Smooth muscle cell (in vitro differentiated cells): ENCODE results near the gene KCNC1. TPM values are rescaled to one million over a fixed set of nuclear protein-coding genes. Genes with fewer than 3 reads are reported as not detected.

ENCODE experiments used
- DNase-seq: peaks from one replicate; lab custom pipeline; 2025; ENCODE audit not compliant: unreplicated experiment; lab: John Stamatoyannopoulos, UW
- H2AFZ ChIP-seq: fragments of 200-600 bp; sonication (generic); 2 replicates; pipeline ENCODE4 v1.6.0; 2016; ENCODE audit warnings: antibody characterized with exemption, low read depth, mild to moderate bottlenecking
- H3F3A ChIP-seq: fragments of 200-600 bp; sonication (generic); 2 replicates; pipeline ENCODE4 v1.6.0; 2017; ENCODE audit warnings: antibody characterized with exemption, low read depth
- H3K27ac ChIP-seq: fragments of 200-600 bp; sonication (generic); 2 replicates; pipeline ENCODE4 v1.5.1; 2016; ENCODE audit warnings: low read depth, mild to moderate bottlenecking
- H3K27me3 ChIP-seq: fragments of 200-600 bp; sonication (generic); 2 replicates; pipeline ENCODE4 v1.6.1; 2016; ENCODE audit warnings: low read depth, mild to moderate bottlenecking
- H3K36me3 ChIP-seq: fragments of 200-600 bp; sonication (generic); 2 replicates; pipeline ENCODE4 v1.5.1; 2016; ENCODE audit warnings: low read depth
- H3K4me1 ChIP-seq: fragments of 200-600 bp; sonication (generic); 2 replicates; pipeline ENCODE4 v1.5.1; 2016; ENCODE audit warnings: low read depth
- H3K4me2 ChIP-seq: fragments of 200-600 bp; sonication (generic); 2 replicates; pipeline ENCODE4 v1.6.0; 2016; ENCODE audit warnings: mild to moderate bottlenecking
- H3K4me3 ChIP-seq: fragments of 200-600 bp; sonication (generic); 2 replicates; pipeline ENCODE4 v1.5.1; 2016; ENCODE audit warnings: mild to moderate bottlenecking
- H3K79me2 ChIP-seq: fragments of 200-600 bp; sonication (generic); 2 replicates; pipeline ENCODE4 v1.6.0; 2016; ENCODE audit warnings: low read depth, mild to moderate bottlenecking
- H3K9ac ChIP-seq: fragments of 200-600 bp; sonication (generic); 2 replicates; pipeline ENCODE4 v1.6.0; 2016; ENCODE audit warnings: low read depth
- H3K9me3 ChIP-seq: fragments of 200-600 bp; sonication (generic); replicated peaks from 2 replicates; pipeline ENCODE4 v1.5.1; 2016; ENCODE audit warnings: low read depth
- H4K20me1 ChIP-seq: fragments of 200-600 bp; sonication (generic); 2 replicates; pipeline ENCODE4 v1.6.0; 2016; ENCODE audit warnings: low read depth
- CTCF ChIP-seq: fragments of 200-600 bp; sonication (generic); IDR thresholded peaks from 2 replicates; pipeline ENCODE4 v1.5.1; 2017; ENCODE audit warnings: borderline replicate concordance, mild to moderate bottlenecking, antibody characterized with exemption; ENCODE audit not compliant: insufficient read depth, poor library complexity, severe bottlenecking
- WGBS: methylation state at CpG from one replicate; pipeline ENCODE4 v1.1.7; 2016; ENCODE audit warnings: low lambda C conversion rate; 5-methylcytosine and 5-hydroxymethylcytosine counted together
- polyA plus RNA-seq: library from polyadenylated mRNA; unstranded; fragments of >200 nt; fragmentation: Nextera tagmentation; extraction: Ambion mirVana; gene quantifications from 2 replicates; pipeline ENCODE4 v1.2.1, GENCODE V29; 2016
- total RNA-seq: library from RNA; depleted of rRNA; stranded (reverse); fragments of >200 nt; gene quantifications from 2 replicates; pipeline ENCODE4 v1.2.3, GENCODE V29; 2014

The KCNC1 gene
- total and polyA plus RNA-seq, 2 experiments from 2014 or later: not detected

- Histone ChIP-seq H3K79me2 (no peaks in the 10 kb centered on the region), H3K27ac (no peak overlapping the region), H3K4me3 (no peak overlapping the region), H3K36me3 (no peaks in the 10 kb centered on the region), H3K4me2 (no peak overlapping the region), H4K20me1 (no peaks in the 10 kb centered on the region), H3K9me3 (no peaks in the 10 kb centered on the region), H2AFZ (no peak overlapping the region), H3K27me3 (no peaks in the 10 kb centered on the region), H3K4me1 (peaks cover 4% of the 10 kb centered on the region), H3K9ac (no peak overlapping the region), H3F3A (no peaks in the 10 kb centered on the region)
- DNase-seq: no peak
- no peak for TF ChIP-seq CTCF
- WGBS: 92% methylated on average over 1 of the region's 1 CpG
Observed at GRCh38 chr11:17805873-17806272, 71.3 kb downstream of the KCNC1 start.

- H4K20me1 ChIP-seq: no peaks in the 10 kb centered on the region
- peaks cover 4% of the 10 kb centered on the region for H3K4me1 ChIP-seq
- no peak overlapping the region for H3K27ac ChIP-seq
- H3F3A ChIP-seq: no peaks in the 10 kb centered on the region
- no peaks in the 10 kb centered on the region for H3K79me2 ChIP-seq
- H3K36me3 ChIP-seq: no peaks in the 10 kb centered on the region
- WGBS: 92% methylated on average over 4 of the region's 4 CpGs
- no peaks in the 10 kb centered on the region for H3K27me3 ChIP-seq
- no peak overlapping the region for H3K9ac ChIP-seq
- DNase-seq: no peak
- H3K9me3 ChIP-seq: no peaks in the 10 kb centered on the region
- no peak overlapping the region for H3K4me3 ChIP-seq
- H3K4me2 ChIP-seq: no peak overlapping the region
- H2AFZ ChIP-seq: no peak overlapping the region
- no peak for TF ChIP-seq CTCF
Observed at GRCh38 chr11:17807034-17807433, 72.5 kb downstream of the KCNC1 start.

- 91% methylated on average over 1 of the region's 1 CpG for WGBS
- H3K9ac ChIP-seq: no peak overlapping the region
- no peaks in the 10 kb centered on the region for H4K20me1 ChIP-seq
- no peak overlapping the region for H2AFZ ChIP-seq
- H3K4me1 ChIP-seq: no peaks in the 10 kb centered on the region
- no peak for TF ChIP-seq CTCF
- no peaks in the 10 kb centered on the region for H3K79me2 ChIP-seq
- no peak overlapping the region for H3K4me3 ChIP-seq
- H3K9me3 ChIP-seq: no peaks in the 10 kb centered on the region
- H3K27me3 ChIP-seq: no peaks in the 10 kb centered on the region
- no peak for DNase-seq
- H3K4me2 ChIP-seq: no peak overlapping the region
- no peaks in the 10 kb centered on the region for H3K36me3 ChIP-seq
- no peak overlapping the region for H3K27ac ChIP-seq
- H3F3A ChIP-seq: no peaks in the 10 kb centered on the region
Observed at GRCh38 chr11:17810041-17810440, 75.5 kb downstream of the KCNC1 start.

GRCh38 chr11:17810746-17811145 lies 76.2 kb downstream of the KCNC1 start:
- H3K9ac ChIP-seq: no peak overlapping the region
- H3K4me3 ChIP-seq: no peak overlapping the region
- DNase-seq: no peak
- H3K9me3 ChIP-seq: no peaks in the 10 kb centered on the region
- TF ChIP-seq CTCF: no peak
- H3K27ac ChIP-seq: no peak overlapping the region
- H3K79me2 ChIP-seq: no peaks in the 10 kb centered on the region
- 63% methylated on average over 3 of the region's 3 CpGs for WGBS
- no peak overlapping the region for H2AFZ ChIP-seq
- no peaks in the 10 kb centered on the region for H3K27me3 ChIP-seq
- no peaks in the 10 kb centered on the region for H3F3A ChIP-seq
- H3K4me1 ChIP-seq: no peaks in the 10 kb centered on the region
- no peaks in the 10 kb centered on the region for H3K36me3 ChIP-seq
- H4K20me1 ChIP-seq: no peaks in the 10 kb centered on the region
- no peak overlapping the region for H3K4me2 ChIP-seq
